ENCODE results near the gene LPAR2. TPM values are rescaled to one million over a fixed set of nuclear protein-coding genes. Genes with fewer than 3 reads are reported as not detected.
"Not testable (repeated sequence)": the region's sequence is repeated elsewhere in the genome, so short reads cannot be mapped to it uniquely, and the experiment has no call there.

Gene LPAR2
- total RNA-seq, result 1 to 10 TPM; 2.0 to 5.5 TPM
- long read RNA-seq, donor 1, partial matches to known transcripts, result 2 of 3 reads
- long read RNA-seq, donor 1, other reads (novel, unspliced or antisense), result 1 of 3 reads
- long read RNA-seq, donor 2, result 0 reads

DNA sequence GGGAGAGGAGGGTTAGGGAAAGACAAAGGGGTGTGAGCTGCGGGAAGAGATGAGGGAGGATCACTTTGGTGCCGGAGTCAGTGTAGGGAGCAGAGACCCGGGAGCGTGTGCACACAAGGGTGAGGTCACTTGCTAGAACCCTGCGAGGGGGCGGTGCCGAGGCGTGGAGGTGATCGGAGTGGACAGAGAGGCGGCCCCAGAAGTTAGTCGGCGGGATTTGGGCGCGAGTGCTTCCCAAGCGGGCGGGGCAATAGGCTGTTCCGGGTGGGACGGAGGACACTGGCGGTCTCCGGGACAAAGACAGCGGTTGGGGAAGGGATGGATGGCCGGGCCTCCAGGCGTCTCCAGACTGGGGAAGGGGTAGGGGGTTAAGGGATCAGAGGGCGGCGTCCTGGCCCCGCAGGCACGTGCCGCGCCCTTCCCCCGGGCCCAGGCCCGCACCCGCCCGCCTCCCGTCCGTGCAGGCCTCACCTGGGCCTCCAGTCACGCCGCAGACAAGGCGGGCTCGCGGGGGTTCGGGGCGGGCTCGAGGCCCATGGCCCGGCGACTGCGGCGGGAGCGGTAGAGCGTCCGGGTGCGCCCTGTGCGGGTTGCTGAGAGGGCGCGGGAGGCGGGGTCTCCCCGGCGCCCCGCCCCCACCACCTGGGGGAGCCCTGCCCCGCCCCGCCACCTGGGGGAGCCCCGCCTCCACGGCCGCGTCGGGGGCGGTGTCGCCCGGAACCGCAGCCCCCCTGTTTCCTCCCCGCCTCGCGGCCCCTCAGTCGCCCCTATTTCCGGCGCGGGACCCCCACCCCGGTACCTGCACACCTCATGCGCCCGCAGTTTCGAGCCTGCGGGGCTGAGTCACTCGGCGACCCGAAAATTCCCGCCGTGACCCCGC, at the start of gene LPAR2:
Gene LPAR2, minus strand, starts transcription at position 600 of the 880 bp plus-strand sequence. CDS start 945 bp downstream, outside the sequence.
- DNase-seq (ENCODE audit: low spot score), result peak; percentile 81
- intact Hi-C loops (cut with DNase I), result no loop called here

DNA sequence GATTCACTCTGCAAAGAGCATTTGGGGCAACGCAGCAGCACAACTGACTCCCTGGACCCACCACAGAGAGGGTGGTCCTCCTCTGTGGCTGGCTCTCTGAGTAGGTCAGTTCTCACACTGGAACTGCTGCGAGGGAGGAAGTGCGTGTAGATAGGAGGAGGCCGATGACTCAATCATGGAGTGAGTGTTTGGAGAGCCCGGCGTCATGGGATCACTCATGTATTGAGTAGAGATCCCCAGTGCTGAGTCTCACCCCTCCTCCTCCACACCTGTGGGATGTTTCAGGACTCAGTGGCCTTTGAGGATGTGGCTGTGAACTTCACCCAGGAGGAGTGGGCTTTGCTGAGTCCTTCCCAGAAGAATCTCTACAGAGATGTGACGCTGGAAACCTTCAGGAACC, 49.6 kb upstream of the LPAR2 start:
- intact Hi-C loops (cut with DNase I), result no loop called here
- peak; percentile 36 for DNase-seq (ENCODE audit: low spot score)

DNA sequence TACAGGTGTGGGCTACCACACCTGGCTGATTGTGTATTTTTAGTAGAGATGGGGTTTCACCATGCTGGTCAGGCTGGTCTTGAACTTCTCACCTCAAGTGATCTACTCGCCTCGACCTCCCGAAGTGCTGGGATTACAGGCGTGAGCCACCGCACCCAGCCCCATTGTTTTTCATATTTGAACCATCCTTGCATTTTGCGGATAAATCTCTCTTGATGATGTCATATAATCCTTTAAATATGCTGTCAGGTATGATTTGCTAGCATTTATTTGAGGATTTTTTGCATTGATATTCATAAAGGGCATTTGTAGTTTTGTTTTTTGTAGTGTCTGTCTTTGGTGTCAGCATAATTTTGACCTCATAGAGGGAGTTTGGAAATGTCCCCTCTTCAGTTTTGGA, 46.3 kb upstream of the LPAR2 start:
- intact Hi-C loops (cut with DNase I), result no loop called here

GRCh38 chr19:19672816-19673215, 44.8 kb upstream of the LPAR2 start:
- peak; percentile 5 for DNase-seq (ENCODE audit: low spot score)
- intact Hi-C loops (cut with DNase I), result no loop called here

More for the DNA sequence above, 46.3 kb upstream of the LPAR2 start:
- no peak for DNase-seq (ENCODE audit: low spot score)

DNA sequence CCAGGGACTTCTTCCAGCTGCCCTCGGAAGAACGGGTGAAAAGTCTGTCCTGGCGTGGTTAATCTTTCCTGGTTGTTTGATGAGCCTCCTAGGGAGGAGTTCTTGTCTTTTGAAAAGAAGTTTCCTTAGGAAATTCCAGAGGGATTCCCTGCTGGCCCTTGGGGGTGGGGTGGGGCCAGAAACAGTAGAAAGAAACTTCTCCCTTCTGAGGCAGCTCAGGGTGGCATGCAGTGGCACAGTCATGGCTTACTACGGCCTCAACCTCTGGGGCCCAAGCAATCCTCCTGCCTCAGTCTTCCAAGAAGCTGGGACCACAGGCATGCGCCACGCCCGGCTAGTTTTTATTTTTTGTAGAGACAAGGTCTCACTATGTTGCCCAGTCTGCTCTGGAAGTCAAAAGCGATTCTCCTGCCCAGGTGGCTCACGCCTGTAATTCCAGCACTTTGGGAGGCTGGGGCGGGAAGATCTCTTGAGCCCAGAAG, 42.1 kb upstream of the LPAR2 start:
- peak; percentile 35 for DNase-seq (ENCODE audit: low spot score)

DNA sequence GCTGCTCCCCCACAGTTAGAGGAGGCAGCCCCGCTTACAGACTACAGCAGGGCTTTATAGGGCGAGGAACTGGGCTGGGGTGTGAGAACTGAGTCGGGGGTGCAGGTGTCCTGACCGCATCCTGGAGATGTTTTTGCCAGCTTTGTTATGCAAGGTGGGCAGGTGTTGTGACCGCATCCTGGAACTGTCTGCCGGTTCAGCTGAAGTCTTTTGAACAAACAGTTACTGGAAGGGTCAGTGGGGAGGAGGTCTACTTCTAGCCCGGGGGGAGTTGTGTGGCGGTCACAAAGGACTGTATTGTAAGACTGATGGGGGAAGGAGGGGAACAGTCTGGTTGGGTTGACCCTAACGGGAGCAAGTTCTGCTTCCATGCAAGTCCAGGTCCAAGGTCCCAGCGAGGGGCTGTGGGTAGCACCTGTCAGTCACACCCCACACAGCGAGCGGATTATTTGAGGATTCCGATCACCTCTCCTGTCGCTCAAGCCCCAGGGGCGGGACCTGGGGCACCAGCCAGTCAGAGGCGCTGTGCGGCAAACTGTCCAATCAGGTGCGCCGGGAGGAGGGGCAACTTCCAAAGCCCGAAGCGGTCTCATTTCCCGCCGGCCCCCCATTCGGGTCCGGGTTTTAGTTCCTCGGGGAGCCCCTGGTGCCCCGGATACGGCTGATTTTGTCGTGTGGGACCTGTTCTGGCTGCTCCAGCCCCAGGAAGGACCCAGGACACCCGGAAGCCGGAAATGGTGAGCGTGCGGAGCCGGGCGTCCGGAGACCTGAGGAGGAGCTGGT, 40.4 kb upstream of the LPAR2 start, which contains the start of gene ZNF101:
Gene ZNF101, plus strand, starts transcription at position 610 of the 783 bp plus-strand sequence. Its CDS starts 125 bp downstream, at position 735.
- intact Hi-C loops (cut with DNase I), result no loop called here
- DNase-seq (ENCODE audit: low spot score), result peak; percentile 98

More for the DNA sequence above, 42.1 kb upstream of the LPAR2 start:
- intact Hi-C loops (cut with DNase I), result no loop called here

GRCh38 chr19:19665420-19665948, 37.5 kb upstream of the LPAR2 start:
- DNase-seq (ENCODE audit: low spot score), result peak; percentile 42
- intact Hi-C loops (cut with DNase I), result not testable (repeated sequence)

DNA sequence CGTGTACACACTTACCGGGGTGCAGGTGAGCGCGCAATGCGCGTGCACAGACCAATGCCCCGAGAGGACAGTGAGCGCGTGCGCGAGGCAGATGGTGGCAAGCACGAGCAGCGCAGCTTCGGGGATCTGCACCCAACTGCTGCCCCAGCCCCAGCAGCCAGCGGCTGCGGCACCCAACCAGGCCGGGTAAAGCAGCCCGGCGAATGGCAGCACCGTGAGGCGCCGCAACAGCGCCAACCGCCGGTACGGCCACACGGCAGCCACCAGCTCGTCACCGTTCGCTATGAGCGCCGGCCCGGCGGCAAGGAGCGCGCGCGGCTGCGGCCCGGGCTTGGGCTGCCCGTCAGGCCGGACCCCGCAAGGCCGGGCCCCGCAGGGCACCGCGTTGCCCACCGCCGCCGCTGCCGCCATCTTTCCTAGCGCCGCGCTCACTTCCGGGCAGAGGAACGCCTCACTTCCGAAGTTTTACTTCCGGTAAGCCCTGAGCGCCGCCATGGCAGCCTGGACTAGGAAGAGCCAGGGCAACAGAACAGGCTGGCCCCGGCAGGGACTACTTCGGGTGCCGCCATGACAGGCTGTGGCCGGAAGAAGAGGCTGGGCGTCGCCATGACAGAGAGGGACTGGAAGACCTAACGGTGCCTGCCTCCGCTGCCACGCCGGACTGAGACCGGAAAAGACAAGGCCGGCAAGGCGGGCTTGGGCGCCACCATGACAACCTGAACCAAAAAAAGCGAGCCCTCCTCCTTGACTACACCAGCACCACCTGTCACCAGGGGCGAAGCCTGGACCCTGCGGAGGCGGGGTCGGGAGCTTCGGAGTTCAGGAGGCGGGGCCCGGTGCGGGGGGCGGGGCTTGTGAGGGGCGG, 35.5 kb upstream of the LPAR2 start, which contains the start of gene ATP13A1:
Gene ATP13A1, minus strand, starts transcription at position 421 of the 865 bp plus-strand sequence. Its CDS starts 10 bp downstream, at position 411.
- intact Hi-C loops (cut with DNase I), result no loop called here
- DNase-seq (ENCODE audit: low spot score), result peak; percentile 99

GRCh38 chr19:19662871-19663255, 34.8 kb upstream of the LPAR2 start:
- DNase-seq (ENCODE audit: low spot score), result no peak
- intact Hi-C loops (cut with DNase I), result no loop called here

DNA sequence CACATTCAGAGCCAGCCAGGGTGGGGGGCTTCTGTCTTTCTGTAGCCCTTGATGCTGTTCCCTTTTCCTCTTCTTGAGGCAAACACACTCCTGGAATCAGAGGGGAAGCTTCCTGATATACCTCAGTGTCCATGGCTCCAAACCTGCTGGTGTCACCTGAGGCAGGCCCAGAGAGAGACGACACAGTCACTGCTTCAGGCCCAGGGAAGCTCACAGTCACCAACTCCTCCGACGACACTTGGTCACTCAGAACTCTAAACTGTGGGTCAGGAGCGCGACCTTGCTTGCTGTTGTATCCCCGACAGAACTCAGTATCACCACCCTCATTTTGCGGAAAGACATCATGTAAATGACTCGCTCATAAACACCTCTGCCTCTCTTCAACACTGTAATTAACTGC, 34.3 kb upstream of the LPAR2 start:
- intact Hi-C loops (cut with DNase I), result no loop called here
- DNase-seq (ENCODE audit: low spot score), result peak; percentile 64

GRCh38 chr19:19661675-19662251, 33.7 kb upstream of the LPAR2 start:
- intact Hi-C loops (cut with DNase I), result no loop called here
- peak; percentile 63 for DNase-seq (ENCODE audit: low spot score)

GRCh38 chr19:19661141-19661674, 33.2 kb upstream of the LPAR2 start:
- intact Hi-C loops (cut with DNase I), result no loop called here
- peak; percentile 53 for DNase-seq (ENCODE audit: low spot score)

GRCh38 chr19:19659646-19660245, 31.7 kb upstream of the LPAR2 start:
- DNase-seq (ENCODE audit: low spot score), result peak; percentile 64
- intact Hi-C loops (cut with DNase I), result no loop called here

- peak; percentile 75 for DNase-seq (ENCODE audit: low spot score)
- intact Hi-C loops (cut with DNase I), result no loop called here
These were observed 29.4 kb upstream of the LPAR2 start for GRCh38 chr19:19657397-19657783.

GRCh38 chr19:19656451-19657396, 28.7 kb upstream of the LPAR2 start:
- intact Hi-C loops (cut with DNase I), result no loop called here
- DNase-seq (ENCODE audit: low spot score), result peak; percentile 68

GRCh38 chr19:19655641-19656343, 27.8 kb upstream of the LPAR2 start:
- no peak for DNase-seq (ENCODE audit: low spot score)

More at GRCh38 chr19:19655641-19656343, 27.8 kb upstream of the LPAR2 start:
- intact Hi-C loops (cut with DNase I), result no loop called here

Measured in posterior vena cava (tissue), 2 donors.